Type B pancreatic cell (in vitro differentiated cells): Measurements from ENCODE around the gene DCTN5. TPM values are rescaled to one million over a fixed set of nuclear protein-coding genes. Genes with fewer than 3 reads are reported as not detected.

ENCODE experiments used
- DNase-seq: peaks from one replicate; pipeline ENCODE4 v3.0.0; 2021; ENCODE audit warnings: mixed read lengths; ENCODE audit not compliant: unreplicated experiment; ENCODE audit errors: extremely low spot score
- H3K27ac Mint-ChIP-seq: 2 replicates; pipeline ENCODE4 v1.8.0; 2021; ENCODE audit warnings: mild to moderate bottlenecking, mixed read lengths
- H3K27me3 Mint-ChIP-seq: 2 replicates; pipeline ENCODE4 v1.8.0; 2021; ENCODE audit warnings: mixed read lengths
- H3K36me3 Mint-ChIP-seq: 2 replicates; pipeline ENCODE4 v1.8.0; 2021; ENCODE audit warnings: mixed read lengths
- H3K4me1 Mint-ChIP-seq: one replicate; pipeline ENCODE4 v1.8.0; 2021; ENCODE audit warnings: mixed read lengths; ENCODE audit not compliant: unreplicated experiment
- H3K4me3 Mint-ChIP-seq: 2 replicates; pipeline ENCODE4 v1.8.0; 2021; ENCODE audit warnings: mild to moderate bottlenecking, mixed read lengths
- H3K9me3 Mint-ChIP-seq: 2 replicates; pipeline ENCODE4 v1.8.0; 2021; ENCODE audit warnings: mixed read lengths
- CTCF ChIP-seq: fragments of 200-600 bp; sonication (generic); conservative IDR thresholded peaks from 2 replicates; pipeline ENCODE4 v1.5.0; 2021; ENCODE audit warnings: antibody characterized with exemption, mild to moderate bottlenecking
- total RNA-seq: library from RNA; stranded (reverse); gene quantifications from 2 replicates; pipeline ENCODE4 v1.2.1, GENCODE V29; 2021; ENCODE audit warnings: low replicate concordance

DCTN5 gene
- total RNA-seq, 1 donor from 2014 or later = 78.3 TPM

DNA sequence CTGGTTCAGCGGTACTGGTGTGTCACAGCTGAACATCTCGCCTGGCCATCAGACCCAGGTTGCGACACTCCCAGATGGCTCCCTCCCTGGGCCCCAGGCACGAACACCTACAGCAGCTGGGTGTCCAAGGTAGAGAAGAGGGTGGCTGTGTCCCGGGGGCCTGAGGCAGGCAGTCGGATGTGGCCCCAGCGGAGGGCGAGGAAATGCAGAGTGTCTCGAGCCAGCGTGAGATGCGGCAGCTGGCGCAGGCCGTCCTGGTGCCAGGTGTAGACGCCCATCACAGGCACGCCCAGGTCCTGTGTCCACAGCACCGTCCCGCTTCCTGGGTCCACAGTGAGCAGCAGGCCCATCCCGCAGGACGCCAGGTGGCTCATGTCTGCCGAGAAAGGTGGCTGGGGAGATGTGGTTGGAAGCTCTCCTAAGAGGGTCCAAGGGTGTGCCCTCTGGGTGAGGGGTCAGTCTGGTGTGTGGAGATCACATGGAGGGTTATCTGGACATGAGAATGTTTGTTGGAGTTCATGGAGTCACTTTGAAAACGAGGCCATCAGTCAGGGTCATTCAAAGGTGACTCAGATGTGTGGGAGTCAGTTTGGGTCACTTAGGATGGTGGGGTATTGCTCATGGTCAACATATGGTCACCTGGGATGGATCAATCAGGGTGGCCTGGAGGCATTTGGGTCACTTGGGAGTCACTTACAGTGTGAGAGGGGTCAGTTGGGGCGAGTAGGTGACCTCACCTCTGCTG, 63.7 kb downstream of the DCTN5 start:
- Mint-ChIP-seq H3K36me3 (no peaks in the 10 kb centered on the region), H3K4me3 (no peak overlapping the region), H3K4me1 (peaks cover 5% of the 10 kb centered on the region), H3K27me3 (peaks cover 15% of the 10 kb centered on the region), H3K9me3 (peaks cover 9% of the 10 kb centered on the region), H3K27ac (no peak overlapping the region)
- no peak for TF ChIP-seq CTCF
- DNase-seq = no peak

DNA sequence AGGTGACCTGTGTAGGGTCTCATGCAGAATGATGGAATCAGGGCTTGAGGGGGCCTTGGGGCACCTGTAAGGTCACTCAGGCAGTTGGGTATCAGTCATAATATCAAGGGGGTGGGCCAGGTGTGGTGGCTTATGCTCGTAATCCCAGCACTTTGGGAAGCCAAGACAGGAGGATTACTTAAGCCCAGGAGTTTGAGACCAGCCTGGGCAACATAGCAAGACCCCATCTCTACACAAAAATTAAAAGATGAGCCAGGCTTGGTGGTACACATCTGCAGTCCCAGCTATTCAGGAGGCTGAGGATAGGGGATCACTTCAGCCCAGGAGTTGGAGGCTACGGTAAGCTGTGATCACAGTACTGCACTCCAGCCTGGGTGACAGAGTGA, 64.2 kb downstream of the DCTN5 start:
- H3K4me3 Mint-ChIP-seq = no peak overlapping the region
- no peak for DNase-seq
- no peak for TF ChIP-seq CTCF
- H3K27me3 Mint-ChIP-seq = peaks cover 19% of the 10 kb centered on the region
- H3K9me3 Mint-ChIP-seq = peaks cover 9% of the 10 kb centered on the region
- H3K4me1 Mint-ChIP-seq = peaks cover 3% of the 10 kb centered on the region
- H3K36me3 Mint-ChIP-seq = no peaks in the 10 kb centered on the region
- H3K27ac Mint-ChIP-seq = no peak overlapping the region

DNA sequence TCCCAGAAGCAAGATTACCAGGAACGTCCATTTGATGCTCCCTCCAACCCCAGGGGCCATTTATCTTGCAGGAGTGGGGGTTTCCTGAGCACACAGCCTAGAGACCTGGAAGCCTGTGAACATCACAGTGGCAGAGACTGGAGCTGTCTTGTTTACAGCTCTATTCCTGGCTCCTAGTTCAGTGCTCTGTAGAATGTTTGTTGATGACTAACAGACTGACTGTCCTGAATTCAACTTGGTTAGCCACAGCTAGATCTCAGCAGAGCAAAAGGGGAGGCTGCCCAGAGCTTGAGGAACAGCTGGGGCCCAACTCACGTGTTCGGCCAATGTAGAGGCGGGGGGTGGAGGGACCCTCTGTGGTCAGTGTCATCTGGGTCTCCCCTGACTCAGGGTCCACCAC, 65.2 kb downstream of the DCTN5 start:
- no peak for TF ChIP-seq CTCF
- no peak for DNase-seq
- no peak overlapping the region for H3K27ac Mint-ChIP-seq
- no peak overlapping the region for H3K4me3 Mint-ChIP-seq
- H3K27me3 Mint-ChIP-seq = peaks cover 26% of the 10 kb centered on the region
- H3K36me3 Mint-ChIP-seq = no peaks in the 10 kb centered on the region
- H3K9me3 Mint-ChIP-seq = peaks cover 9% of the 10 kb centered on the region
- no peaks in the 10 kb centered on the region for H3K4me1 Mint-ChIP-seq

DNA sequence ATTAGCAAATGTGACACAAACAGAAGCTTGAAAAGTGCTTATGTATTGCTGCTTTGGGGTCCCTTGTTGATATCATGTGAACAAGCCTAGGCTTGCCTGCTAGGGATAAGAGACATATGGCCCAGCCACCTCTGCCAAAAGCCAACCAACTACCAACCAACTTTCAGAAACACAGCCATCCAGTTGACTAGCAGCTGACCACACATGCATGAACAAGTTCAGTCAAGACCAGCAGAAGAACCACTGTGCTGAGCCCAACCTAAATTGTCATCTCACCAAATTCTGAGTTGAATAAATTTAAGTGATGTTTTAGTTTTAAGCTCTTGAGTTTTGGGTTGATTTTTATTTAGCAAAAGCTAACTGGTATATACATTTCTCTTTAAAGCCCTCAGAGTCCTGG, 68.3 kb downstream of the DCTN5 start:
- peaks cover 49% of the 10 kb centered on the region for H3K27me3 Mint-ChIP-seq

GRCh38 chr16:23710008-23710407, 68.7 kb downstream of the DCTN5 start:
- no peak for TF ChIP-seq CTCF
- H3K27me3 Mint-ChIP-seq = peaks cover 53% of the 10 kb centered on the region

More for the DNA sequence above, 68.3 kb downstream of the DCTN5 start:
- Mint-ChIP-seq H3K27ac (no peak overlapping the region), H3K9me3 (no peaks in the 10 kb centered on the region), H3K4me3 (no peak overlapping the region), H3K4me1 (no peaks in the 10 kb centered on the region), H3K36me3 (no peaks in the 10 kb centered on the region)
- no peak for DNase-seq
- TF ChIP-seq CTCF = no peak

More at GRCh38 chr16:23710008-23710407, 68.7 kb downstream of the DCTN5 start:
- Mint-ChIP-seq H3K4me1 (no peaks in the 10 kb centered on the region), H3K27ac (no peak overlapping the region), H3K9me3 (no peaks in the 10 kb centered on the region), H3K4me3 (no peak overlapping the region), H3K36me3 (no peaks in the 10 kb centered on the region)
- DNase-seq = no peak
